ENCODE measurements around the gene PSME3.

GRCh38 chr17:42878123-42878880, 45.1 kb downstream of the PSME3 start:
- TF ChIP-seq POLR2A (IDR thresholded peaks at IDR 0.05; ENCODE audit: low read length), result no peak
- TF ChIP-seq GATA1 (IDR thresholded peaks at IDR 0.05; ENCODE audit: low read depth, low read length), result no peak
